Ureter (tissue), 1 donor: ENCODE data around the gene IL17A. TPM values are rescaled to one million over a fixed set of nuclear protein-coding genes. Genes with fewer than 3 reads are reported as not detected.

Experiments used
- DNase-seq: peaks from one replicate; pipeline ENCODE4 v3.0.0-alpha.2; 2020; ENCODE audit warnings: low spot score
- total RNA-seq: library from RNA; stranded (reverse); gene quantifications from one replicate; pipeline ENCODE4 v1.2.4, GENCODE V29; 2023
- donor health status: DM: yes; HTN: yes; CAD: no.

IL17A gene
- total RNA-seq, result not detected

GRCh38 chr6:52186075-52186474 lies at the start of gene IL17A:
Gene IL17A (plus strand): TSS chr6:52186375. CDS start chr6:52186432, 57 bp downstream.
- DNase-seq, result no peak

DNA sequence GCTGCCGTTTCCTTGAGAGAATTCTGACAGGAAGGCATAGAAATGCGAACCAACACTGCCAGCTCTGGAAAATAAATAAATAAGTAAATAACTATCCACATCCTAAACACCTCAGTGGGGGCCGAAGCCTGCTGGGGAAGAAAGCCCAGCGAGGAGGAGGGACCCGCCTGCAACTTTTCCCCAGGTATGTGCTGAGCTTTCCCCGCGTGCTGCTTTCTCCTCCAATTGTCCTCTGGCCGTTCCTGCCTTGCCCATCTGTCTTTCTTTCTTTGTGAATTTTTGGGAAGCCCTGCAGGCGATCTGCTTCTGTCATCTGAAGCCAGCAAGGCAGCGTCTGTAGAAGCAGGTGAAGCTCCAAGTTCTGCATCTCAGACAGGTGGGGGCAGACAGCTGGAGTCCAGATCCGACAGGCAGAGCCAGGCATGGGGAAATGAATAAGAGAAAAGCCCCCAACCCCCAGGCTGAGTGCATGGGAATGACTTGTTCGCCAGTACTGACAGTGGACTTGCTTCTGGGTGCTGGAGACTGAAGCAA lies 49.2 kb upstream of the IL17A start:
- DNase-seq, result no peak

DNA sequence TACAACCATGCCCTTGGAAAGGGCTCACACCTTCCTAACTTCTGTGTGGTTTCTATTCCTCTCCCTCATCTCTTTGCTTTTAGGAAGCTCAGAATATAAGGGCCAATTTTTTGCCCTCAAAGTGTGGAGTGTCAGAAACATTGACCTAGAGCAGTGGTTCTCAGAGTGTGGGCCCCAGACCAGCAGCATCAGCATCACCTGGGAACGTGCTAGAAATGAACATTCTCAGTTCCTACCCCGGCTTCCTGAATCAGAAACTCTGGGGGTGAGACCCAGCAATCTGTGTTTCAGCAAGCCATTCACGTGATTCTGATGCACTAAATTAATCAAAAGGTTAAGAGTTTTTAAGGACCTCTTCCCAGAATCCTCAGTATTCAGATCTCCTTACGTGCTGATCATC lies 47.9 kb upstream of the IL17A start:
- no peak for DNase-seq

GRCh38 chr6:52139985-52140680 lies 46.0 kb upstream of the IL17A start:
- DNase-seq, result no peak

DNA sequence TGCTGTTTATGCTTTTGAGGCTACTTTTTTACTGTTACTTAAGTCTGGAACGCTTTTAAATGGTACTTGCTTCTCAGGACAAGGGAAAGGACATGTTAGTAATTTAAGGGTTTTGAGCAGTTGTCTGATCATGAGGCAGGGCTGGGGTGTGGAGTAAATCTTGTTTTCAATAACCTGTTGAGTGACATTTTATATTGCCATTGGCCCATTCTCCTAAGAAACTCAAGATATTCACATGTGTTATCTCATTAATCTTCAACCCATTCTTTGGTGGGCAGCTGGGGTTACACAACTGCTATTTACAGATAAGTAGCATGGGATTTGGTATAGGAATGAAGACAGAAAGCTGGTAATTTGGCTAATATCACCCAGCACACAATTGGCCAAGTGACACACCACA lies 44.6 kb upstream of the IL17A start:
- no peak for DNase-seq

DNA sequence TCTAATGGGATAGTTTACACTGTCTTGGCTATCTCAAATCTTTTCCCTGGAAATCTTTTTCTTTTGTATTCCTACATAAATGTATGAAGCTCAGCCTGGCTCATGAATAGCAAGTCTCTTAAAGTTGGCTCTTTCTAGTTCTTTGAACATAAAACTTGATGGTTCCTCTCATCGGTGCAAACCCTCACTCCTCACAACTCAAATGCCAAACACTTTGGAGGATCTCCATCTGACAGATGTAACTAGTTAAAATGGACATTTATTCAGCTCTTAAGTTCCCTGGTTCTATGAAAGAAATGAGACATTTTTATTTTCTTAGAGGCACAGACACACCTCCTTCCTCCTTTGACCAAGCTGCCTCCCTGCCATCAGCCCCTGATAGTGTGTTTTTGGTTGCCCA lies 43.6 kb upstream of the IL17A start:
- no peak for DNase-seq

DNA sequence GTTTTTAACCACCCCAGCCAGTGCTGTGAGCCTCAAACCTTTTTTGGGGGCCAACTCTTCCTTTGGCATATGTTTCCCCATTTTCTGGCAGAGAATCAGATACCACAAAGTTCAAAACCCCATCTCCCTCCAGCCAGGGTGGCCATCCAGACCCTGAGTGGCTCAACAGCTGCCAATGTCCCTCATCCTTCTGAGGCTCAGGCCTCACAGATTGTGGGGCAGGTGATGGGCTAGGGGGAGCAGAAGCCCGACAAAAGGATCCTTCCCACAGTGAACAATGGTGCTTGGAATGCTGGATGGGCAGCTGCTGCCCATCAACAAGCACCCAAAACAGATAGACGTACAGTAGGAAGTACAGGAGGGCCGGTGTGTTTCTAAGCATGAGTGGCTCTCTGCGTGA lies 42.6 kb upstream of the IL17A start:
- DNase-seq, result no peak

GRCh38 chr6:52144196-52145076 lies 41.7 kb upstream of the IL17A start:
- DNase-seq, result no peak

DNA sequence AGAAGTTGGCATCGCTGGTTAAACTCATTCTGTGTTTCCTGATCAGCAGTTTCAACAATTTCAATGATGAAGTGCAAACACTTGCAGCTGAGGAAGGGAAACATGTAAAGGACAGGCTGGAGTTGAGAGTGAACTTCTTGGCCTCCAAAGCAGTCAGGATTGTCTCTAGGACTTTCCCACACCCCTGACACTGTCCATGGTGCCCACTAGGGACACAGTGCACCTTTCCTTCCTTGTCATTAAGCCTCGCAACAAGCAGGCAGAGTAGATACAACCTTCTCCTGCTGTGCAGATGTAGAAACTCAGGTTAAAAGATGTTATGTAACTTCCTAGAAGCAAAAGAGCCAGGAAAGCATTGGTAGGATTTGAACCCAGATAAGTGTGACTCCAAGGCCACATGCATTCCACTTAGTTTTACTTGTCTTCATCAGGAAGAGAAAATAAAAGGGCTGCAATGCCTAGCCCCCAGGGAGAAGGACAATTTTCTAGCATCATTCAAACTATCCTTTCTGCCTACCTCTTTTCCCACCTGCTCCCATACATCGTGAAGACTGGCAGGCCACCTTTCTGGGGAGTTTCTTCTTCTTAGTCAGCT lies 39.2 kb upstream of the IL17A start:
- no peak for DNase-seq

- no peak for DNase-seq
Observed at GRCh38 chr6:52149076-52149475, 37.1 kb upstream of the IL17A start.

GRCh38 chr6:52149949-52150348 lies 36.2 kb upstream of the IL17A start:
- DNase-seq, result no peak

- DNase-seq, result no peak
Observed at GRCh38 chr6:52152070-52152423, 34.1 kb upstream of the IL17A start.

- DNase-seq, result no peak
Observed at GRCh38 chr6:52152711-52153160, 33.4 kb upstream of the IL17A start.

- no peak for DNase-seq
Observed at GRCh38 chr6:52154381-52154780, 31.8 kb upstream of the IL17A start.

DNA sequence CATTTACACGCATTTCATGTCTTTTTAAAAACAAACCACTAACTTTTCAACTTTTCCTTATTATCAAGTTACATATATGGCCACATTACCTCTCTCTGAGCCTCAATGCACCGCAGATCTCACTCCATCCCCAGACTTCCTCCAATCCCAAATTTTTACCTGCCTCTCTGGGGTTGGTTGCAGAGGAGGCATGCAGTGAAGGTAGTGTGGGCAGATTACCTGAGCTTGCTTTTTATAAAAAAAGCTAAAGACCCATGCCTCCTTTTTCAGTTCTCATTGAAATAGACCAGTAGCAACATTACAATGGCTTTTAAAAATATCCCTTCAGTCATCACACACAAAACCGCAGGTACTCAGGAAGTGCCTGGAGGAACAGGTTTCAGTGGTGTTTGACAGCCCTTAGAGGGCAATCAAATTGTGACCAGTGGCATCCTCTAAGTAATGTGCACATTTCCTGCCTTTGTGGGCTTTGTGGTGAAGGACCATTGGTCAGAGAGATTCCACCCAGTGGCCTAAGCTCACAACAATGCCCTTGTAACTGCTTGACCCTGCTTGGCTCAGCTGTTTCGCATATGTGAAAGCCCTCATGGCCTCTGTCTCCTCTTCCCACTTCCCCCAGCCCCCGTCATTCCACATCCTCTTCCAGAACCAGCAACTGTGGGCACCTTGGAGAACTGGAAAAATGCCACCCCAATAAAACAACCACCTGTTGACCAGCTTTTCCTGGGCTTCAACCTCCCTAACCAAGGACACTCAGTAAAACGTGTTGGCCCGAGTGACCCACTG lies 30.2 kb upstream of the IL17A start:
- DNase-seq, result no peak

DNA sequence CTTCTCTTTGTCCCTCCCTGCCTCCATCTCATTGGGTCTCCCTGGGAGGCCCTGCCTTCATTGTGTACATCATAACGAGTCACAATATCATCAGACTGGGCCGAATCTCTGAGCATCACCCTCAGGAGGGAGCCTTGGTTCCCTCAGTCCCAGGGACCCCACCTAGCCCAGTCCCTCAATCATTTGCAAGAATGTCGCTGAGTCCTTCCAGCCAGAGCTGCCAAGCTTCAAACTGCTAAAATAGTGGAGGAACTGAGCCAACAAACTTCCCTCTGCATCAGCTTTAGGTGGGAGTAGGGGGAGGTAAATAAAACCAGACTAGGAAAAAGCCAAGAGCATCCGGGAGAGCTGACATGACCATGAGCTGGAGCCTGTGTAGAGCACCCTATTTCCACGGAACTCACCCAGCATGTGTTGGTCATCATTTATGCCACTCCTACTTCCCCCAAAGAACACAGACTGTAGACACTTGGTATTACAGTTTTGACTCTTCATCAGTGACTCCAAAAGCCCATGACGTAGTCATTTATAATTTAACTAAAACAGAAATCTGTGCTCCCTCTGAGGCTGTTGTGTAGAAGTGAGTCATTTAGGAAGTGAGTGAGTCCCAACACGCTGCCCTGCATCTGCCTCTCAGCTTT lies 28.8 kb upstream of the IL17A start:
- DNase-seq, result no peak

DNA sequence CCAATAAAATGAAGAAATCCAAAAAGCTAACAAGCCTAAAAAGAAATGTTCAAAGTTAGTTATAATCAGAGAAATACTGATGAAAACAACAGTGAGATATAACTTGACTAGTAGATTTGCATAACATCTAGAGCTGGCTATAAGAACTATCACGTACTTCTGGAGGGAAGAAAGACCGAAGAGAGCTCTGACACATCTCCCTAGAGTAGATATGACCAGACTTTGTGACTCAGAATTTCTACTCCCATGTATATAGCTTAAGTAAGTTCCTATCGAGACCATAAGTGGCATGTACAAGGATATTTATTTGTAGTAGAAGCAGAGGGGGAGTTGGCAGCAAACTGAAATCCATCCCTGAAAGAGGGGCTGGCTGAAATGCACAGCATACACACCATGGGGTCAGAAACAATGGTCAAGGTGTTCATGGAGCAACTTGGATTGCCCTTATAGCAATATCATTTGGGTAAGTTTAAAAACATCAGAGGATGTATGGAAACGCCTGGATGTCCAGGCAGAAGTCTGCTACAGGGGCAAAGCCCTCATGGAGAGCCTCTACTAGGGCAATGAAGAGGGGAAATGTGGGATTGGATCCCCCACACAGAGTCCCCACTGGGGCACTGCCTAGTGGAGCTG lies 25.6 kb upstream of the IL17A start:
- DNase-seq, result no peak

DNA sequence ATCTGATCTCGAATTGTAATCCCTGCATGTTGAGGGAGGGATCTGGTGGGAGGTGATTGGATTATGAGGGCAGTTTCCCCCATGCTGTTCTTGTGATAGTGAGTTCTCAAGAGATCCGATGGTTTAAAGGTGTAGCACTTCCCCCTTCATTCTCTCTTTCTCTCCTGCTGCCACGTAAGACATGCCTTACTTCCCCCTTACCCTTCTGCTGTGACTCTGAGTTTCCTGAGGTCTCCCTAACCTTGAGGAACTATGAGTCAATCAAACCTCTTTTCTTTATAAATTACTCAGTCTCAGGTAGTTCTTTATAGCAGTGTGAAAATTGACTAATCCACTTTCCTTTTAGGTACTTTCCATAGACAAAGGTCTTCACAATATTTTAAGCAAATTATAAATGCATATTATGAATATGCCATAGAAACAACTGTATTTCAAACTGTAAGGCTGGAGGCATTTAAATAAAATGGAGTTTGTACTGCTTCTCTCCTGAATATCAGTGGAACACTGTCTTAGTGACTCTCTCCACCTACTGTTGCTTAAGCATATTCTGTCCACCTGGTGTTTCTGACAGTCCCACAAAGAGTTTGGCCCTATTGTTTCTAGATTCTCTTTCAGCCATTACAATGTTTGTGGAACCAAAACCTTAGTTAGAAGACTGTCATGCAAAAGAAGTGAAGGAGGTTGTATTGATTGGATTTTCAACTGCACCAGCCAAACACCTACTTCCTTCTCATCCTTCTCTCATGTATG lies 24.3 kb upstream of the IL17A start:
- no peak for DNase-seq

DNA sequence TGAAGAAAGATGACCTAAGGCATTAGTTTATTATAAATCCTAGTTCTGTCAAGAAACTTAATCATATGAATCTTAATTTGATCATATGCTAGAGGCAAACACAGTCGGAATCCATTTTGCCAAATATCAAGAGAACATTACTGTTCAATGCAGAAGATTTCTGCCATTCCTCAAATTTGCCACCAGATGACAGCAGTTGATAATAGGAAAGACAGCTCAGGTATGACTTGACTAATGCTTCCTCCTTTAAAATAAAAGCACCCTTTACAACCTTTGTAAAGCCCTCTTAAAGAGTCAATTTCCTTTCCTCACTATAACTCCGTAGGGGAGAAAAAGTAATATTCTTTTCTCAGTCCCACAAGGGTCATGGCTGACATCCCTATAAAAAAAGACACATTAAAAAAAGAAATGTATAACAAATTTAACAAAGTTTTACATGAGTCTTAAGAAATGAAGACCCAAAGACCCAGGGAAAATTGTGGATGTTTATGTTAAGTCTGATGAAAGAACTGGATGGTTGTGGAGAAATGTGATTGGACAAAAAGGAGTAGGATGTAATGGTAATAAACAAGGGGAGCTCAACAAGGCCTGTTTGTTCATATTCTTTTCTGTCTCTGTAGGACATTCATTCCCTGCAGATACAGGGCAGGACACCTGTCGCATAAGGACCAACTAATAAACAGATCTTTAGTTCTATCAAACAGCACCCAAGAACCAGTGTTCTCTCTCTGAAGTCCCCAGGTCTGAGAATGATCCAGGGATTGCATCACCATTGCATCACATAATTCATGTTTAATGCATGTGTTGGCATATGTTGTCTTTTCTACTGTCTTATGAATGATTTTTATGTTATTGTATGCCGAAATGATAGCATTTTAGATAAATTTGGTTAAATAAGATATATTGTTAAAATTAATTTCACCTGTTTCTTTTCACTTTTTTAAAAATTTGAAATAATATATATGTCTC lies 23.0 kb upstream of the IL17A start:
- DNase-seq, result no peak
